PC-3 (cell line): ENCODE results near the gene LILRB3.
A peak's percentile ranks its signal among the peaks of the same experiment; 100 is the strongest.

Experiments
- CTCF ChIP-seq: fragments of 300-600 bp; sonication (generic); conservative IDR thresholded peaks from 2 replicates; pipeline ENCODE4 v1.5.1; 2017; ENCODE audit warnings: antibody characterized with exemption, low read depth, mild to moderate bottlenecking, low read length
- EZH2phosphoT487 ChIP-seq: fragments of 300-600 bp; sonication (generic); IDR thresholded peaks from 2 replicates; pipeline ENCODE4 v1.6.1; 2018; ENCODE audit warnings: mild to moderate bottlenecking, antibody characterized with exemption, low read length, borderline replicate concordance

GRCh38 chr19:54168174-54168917 lies 54.5 kb downstream of the LILRB3 start:
- TF ChIP-seq CTCF (peak; percentile 76), EZH2phosphoT487 (no peak)
